Esophagus muscularis mucosa (tissue), 4 donors: ENCODE data around the gene CARM1. TPM values are rescaled to one million over a fixed set of nuclear protein-coding genes. Genes with fewer than 3 reads are reported as not detected.

ENCODE experiments used
- DNase-seq: peaks from one replicate; pipeline ENCODE4 v3.0.0-alpha.2; 2017; ENCODE audit errors: extremely low spot score
- H3K27ac ChIP-seq, 4 donors: fragments of 200-600 bp; sonication (generic); replicated peaks in 1 of 4; 1 replicate in 3 of 4; 2 replicates in 1 of 4; pipeline ENCODE4 v1.5.1; 2016 to 2019; ENCODE audit warnings: mild to moderate bottlenecking in 1 of 4
- H3K27me3 ChIP-seq, 4 donors: fragments of 200-600 bp; sonication (generic); one replicate each; pipeline versions ENCODE4 v1.5.1 to v1.6.0; 2016 to 2019
- H3K36me3 ChIP-seq, 4 donors: fragments of 200-600 bp; sonication (generic); one replicate each; pipeline ENCODE4 v1.5.1; 2016 to 2019
- H3K4me1 ChIP-seq, 4 donors: fragments of 200-600 bp; sonication (generic); one replicate each; pipeline ENCODE4 v1.5.1; 2016 to 2019
- H3K4me3 ChIP-seq, 4 donors: fragments of 200-600 bp; sonication (generic); 1 replicate in 2 of 4; 2 replicates in 2 of 4; pipeline ENCODE4 v1.5.1; 2016 to 2019; ENCODE audit warnings: mild to moderate bottlenecking in 4 of 4, moderate library complexity in 1 of 4
- H3K9me3 ChIP-seq, 4 donors: fragments of 200-600 bp; sonication (generic); 1 replicate in 3 of 4; 2 replicates in 1 of 4; pipeline ENCODE4 v1.5.1; 2016 to 2019
- CTCF ChIP-seq, 3 experiments: fragments of 200-600 bp in 2 of 3; fragments of 450-650 bp in 1 of 3; sonication (generic) in 2 of 3; IDR thresholded peaks; one replicate each; pipeline ENCODE4 v1.5.1; 2017 to 2019; ENCODE audit warnings: antibody characterized with exemption in 3 of 3, mild to moderate bottlenecking in 2 of 3, moderate library complexity in 1 of 3
- EP300 ChIP-seq: sonication (generic); formaldehyde crosslinking; IDR thresholded peaks from one replicate; pipeline ENCODE4 v1.6.1; 2017; ENCODE audit warnings: antibody characterized with exemption
- POLR2A ChIP-seq: fragments of 450-650 bp; IDR thresholded peaks from one replicate; pipeline ENCODE4 v1.6.1; 2017; ENCODE audit warnings: antibody characterized with exemption, moderate library complexity, mild to moderate bottlenecking, low read depth
- POLR2AphosphoS5 ChIP-seq, 2 donors: sonication (generic); formaldehyde crosslinking; IDR thresholded peaks; one replicate each; pipeline ENCODE4 v1.6.1; 2017; ENCODE audit warnings: antibody characterized with exemption in 2 of 2
- WGBS: methylation state at CpG from one replicate; pipeline ENCODE4 v1.1.5; 2018; 5-methylcytosine and 5-hydroxymethylcytosine counted together
- intact Hi-C: fragments of 100-400 bp; cut with DNase I; formaldehyde crosslinking; loops from one replicate; pipeline ENCODE4 v1.15.1; 2023
- total RNA-seq, 4 donors: library from RNA; depleted of rRNA; stranded (reverse); fragments of >200 nt; gene quantifications; one replicate each; pipeline versions ENCODE4 v1.1.0 to v1.2.1, GENCODE V29; 2016

The CARM1 gene
- total RNA-seq: 10 to 100 TPM; 24.9 to 43.5 (median 30.6) TPM

DNA sequence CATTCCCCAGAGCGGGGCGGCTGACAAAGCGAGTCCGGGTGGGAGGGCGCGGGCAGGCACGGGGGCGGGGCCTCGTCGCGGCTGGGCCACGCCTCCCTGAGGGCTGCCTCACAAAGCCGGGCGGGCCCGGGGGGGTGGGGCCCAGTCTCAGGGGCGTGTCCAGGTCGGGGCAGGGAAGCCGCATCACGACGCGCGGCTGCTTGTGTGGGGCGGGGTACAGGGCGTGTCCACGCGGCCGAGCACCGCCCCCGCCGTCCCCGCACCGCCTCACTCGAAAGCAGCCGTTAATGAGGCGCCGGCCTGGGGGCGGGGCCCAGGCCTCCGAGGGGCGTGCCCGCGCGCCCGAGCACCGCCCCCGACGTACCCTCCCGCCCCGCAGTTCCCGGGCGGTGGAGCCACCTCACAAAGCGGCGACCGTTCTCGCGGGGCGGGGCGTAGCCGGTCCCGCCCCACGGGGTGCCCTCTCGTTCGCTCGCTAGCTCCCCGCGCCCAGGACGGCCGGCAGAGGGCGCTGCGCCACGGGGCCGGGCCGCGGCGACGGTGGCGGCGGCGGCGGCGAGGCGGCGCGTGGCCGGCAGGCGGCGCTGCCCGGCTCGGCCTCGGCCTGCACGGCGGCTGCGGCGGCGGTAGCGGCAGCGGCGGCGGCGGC, at the start of gene CARM1:
Gene CARM1, plus strand, starts transcription at position 599 of the 649 bp plus-strand sequence. CDS start 150 bp downstream, outside the sequence.
- WGBS: 0% methylated on average over 3 of the region's 99 CpGs
- TF ChIP-seq POLR2AphosphoS5 (IDR thresholded peaks at IDR 0.05): peak in 1 of 2 donors; percentile 73
- TF ChIP-seq CTCF (IDR thresholded peaks at IDR 0.05): peak; percentile 57 to 93 (median 68)
- no peak for TF ChIP-seq POLR2A
- no peak for TF ChIP-seq EP300
- no peaks in the 10 kb centered on the region for H3K36me3 ChIP-seq
- peak within 1 kb of the TSS; percentile 86 to 89 (median 88) for H3K27ac ChIP-seq
- H3K9me3 ChIP-seq: no peaks in the 10 kb centered on the region
- H3K4me1 ChIP-seq: peaks cover 15 to 51% (median 42%) of the 10 kb centered on the region in 4 donors
- H3K27me3 ChIP-seq: no peaks in the 10 kb centered on the region
- peak within 1 kb of the TSS; percentile 83 to 96 (median 94) for H3K4me3 ChIP-seq
- peak; percentile 99 for DNase-seq
- intact Hi-C loops: loop anchor here (5.0 kb wide), 1 partner anchor 56 kb away; the partner anchor contains the start of genes TIMM29 and YIPF2

GRCh38 chr19:10823690-10824089, 47.7 kb upstream of the CARM1 start:
- Histone ChIP-seq H3K27me3 (no peaks in the 10 kb centered on the region), H3K4me3 (no peak overlapping the region), H3K27ac (no peak overlapping the region), H3K9me3 (no peaks in the 10 kb centered on the region), H3K36me3 (peaks cover 73 to 97% (median 92%) of the 10 kb centered on the region in 4 donors), H3K4me1 (peaks cover 0 to 2% (median under 1%) of the 10 kb centered on the region in 4 donors)
- TF ChIP-seq CTCF (IDR thresholded peaks at IDR 0.05) (no peak), POLR2AphosphoS5 (IDR thresholded peaks at IDR 0.05) (no peak), EP300 (no peak), POLR2A (no peak)
- WGBS: 94% methylated on average over 7 of the region's 12 CpGs
- intact Hi-C loops: no loop called here
- no peak for DNase-seq

- no peaks in the 10 kb centered on the region for H3K27me3 ChIP-seq
- no peaks in the 10 kb centered on the region for H3K9me3 ChIP-seq
- WGBS: 88% methylated on average over 4 of the region's 7 CpGs
- TF ChIP-seq CTCF (IDR thresholded peaks at IDR 0.05): no peak
- no peak for TF ChIP-seq EP300
- no peak for TF ChIP-seq POLR2AphosphoS5 (IDR thresholded peaks at IDR 0.05)
- no peak for TF ChIP-seq POLR2A
- intact Hi-C loops: no loop called here
- no peak for DNase-seq
- H3K4me3 ChIP-seq: no peak overlapping the region
- H3K36me3 ChIP-seq: peaks cover 70 to 98% (median 96%) of the 10 kb centered on the region in 4 donors
- no peak overlapping the region for H3K27ac ChIP-seq
- H3K4me1 ChIP-seq: no peaks in the 10 kb centered on the region
Observed at GRCh38 chr19:10826231-10826630, 45.1 kb upstream of the CARM1 start.

DNA sequence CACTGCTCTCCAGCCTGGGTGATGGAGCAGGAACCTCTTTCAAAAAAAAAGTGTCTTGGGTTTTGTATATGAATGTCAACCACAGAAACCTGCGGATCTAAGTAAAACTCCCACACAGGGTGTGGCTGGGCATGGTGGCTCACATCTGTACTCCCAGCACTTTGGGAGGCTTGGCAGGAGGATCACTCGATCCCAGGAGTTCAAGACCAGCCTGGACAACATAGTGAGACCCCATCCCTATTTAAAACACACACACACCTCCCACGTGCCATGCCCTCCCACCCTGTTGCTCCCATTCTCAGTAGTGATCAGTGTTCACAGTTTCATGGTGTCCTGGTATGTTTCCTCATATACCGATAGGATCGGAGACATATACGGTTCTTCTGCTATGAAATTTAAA, 44.5 kb upstream of the CARM1 start:
- DNase-seq: no peak
- Histone ChIP-seq H3K27ac (no peak overlapping the region), H3K4me1 (no peaks in the 10 kb centered on the region), H3K36me3 (peaks cover 64 to 98% (median 96%) of the 10 kb centered on the region in 4 donors), H3K9me3 (no peaks in the 10 kb centered on the region), H3K27me3 (no peaks in the 10 kb centered on the region), H3K4me3 (no peak overlapping the region)
- WGBS: 92% methylated on average over 5 of the region's 6 CpGs
- no peak for TF ChIP-seq POLR2AphosphoS5 (IDR thresholded peaks at IDR 0.05)
- TF ChIP-seq EP300: no peak
- no peak for TF ChIP-seq POLR2A
- TF ChIP-seq CTCF (IDR thresholded peaks at IDR 0.05): no peak
- intact Hi-C loops: no loop called here
